HCT116 (cell line): ENCODE data around the gene TOP3B. TPM values are rescaled to one million over a fixed set of nuclear protein-coding genes. Genes with fewer than 3 reads are reported as not detected.

Experiments
- ATAC-seq: fragments of 200-7000 bp; cut with Tn5 transposase; 2 replicates; pipeline ENCODE4 v1.9.1; 2020; ENCODE audit warnings: mild to moderate bottlenecking, moderate library complexity
- BruUV-seq: library from RNA; stranded (reverse); fragments of 400-500 nt; replicated peaks from 2 replicates; lab custom pipeline; 2021; lab: Mats Ljungman, UMichigan
- CTCF ChIA-PET: fragments of 300-600 bp; sonication (Branson Sonifier 250); formaldehyde crosslinking; loops from one replicate; lab custom pipeline; 2021; ENCODE audit warnings: antibody characterized with exemption; lab: Charles Lee
- POLR2A ChIA-PET: fragments of 300-600, 350-600 bp; sonication (Branson Sonifier 250); formaldehyde crosslinking; loops from one replicate; lab custom pipeline; 2021; ENCODE audit warnings: antibody characterized with exemption; lab: Charles Lee
- RAD21 ChIA-PET, 2 experiments: fragments of 300-600 bp; sonication (Branson Sonifier 250); formaldehyde crosslinking; loops; one replicate each; lab custom pipeline; 2023; ENCODE audit warnings: low total read pairs in 2 of 2; ENCODE audit not compliant: uncharacterized antibody in 2 of 2, unreplicated experiment in 2 of 2, low non-redundant PET in 1 of 2; lab: Charles Lee
- DNase-seq: peaks from one replicate; pipeline ENCODE4 v3.0.0-alpha.2; 2010; ENCODE audit warnings: low read depth, low spot score
- H2AFZ ChIP-seq: fragments of 200-600 bp; shearing (Covaris generic), sonication (generic); 2 replicates; pipeline ENCODE4 v1.6.1; 2017; ENCODE audit warnings: low read depth, mixed run types, mixed read lengths, antibody characterized with exemption, low read length; ENCODE audit not compliant: poor library complexity, severe bottlenecking
- H3K27ac ChIP-seq: 2 replicates; pipeline ENCODE4 v1.5.1; 2012; ENCODE audit warnings: low read depth, low read length
- H3K27me3 ChIP-seq: fragments of 200-600 bp; sonication (generic); 2 replicates; pipeline ENCODE4 v1.6.1; 2016; ENCODE audit warnings: mixed run types, low read length, mixed read lengths; ENCODE audit not compliant: insufficient read depth
- H3K36me3 ChIP-seq, 2 experiments: fragments of 200-500 bp in 1 of 2; fragments of 200-600 bp in 1 of 2; sonication (Bioruptor generic) in 1 of 2; sonication (generic) in 1 of 2; 2 replicates each; pipeline versions ENCODE4 v1.5.1 to v1.6.1; 2014 to 2016; ENCODE audit warnings: low read length in 2 of 2, inconsistent platforms in 1 of 2, mixed read lengths in 1 of 2, mixed run types in 1 of 2; ENCODE audit not compliant: insufficient read depth in 2 of 2, control insufficient read depth in 1 of 2
- H3K4me1 ChIP-seq, 2 experiments: fragments of 200-600 bp in 1 of 2; sonication (generic) in 1 of 2; 2 replicates each; pipeline versions ENCODE4 v1.5.1 to v1.6.1; 2012 to 2017; ENCODE audit warnings: low read length in 2 of 2, inconsistent platforms in 1 of 2, mild to moderate bottlenecking in 1 of 2, mixed read lengths in 1 of 2, mixed run types in 1 of 2, moderate library complexity in 1 of 2; ENCODE audit not compliant: insufficient read depth in 2 of 2, control insufficient read depth in 1 of 2
- H3K4me2 ChIP-seq: fragments of 200-600 bp; sonication (generic); 2 replicates; pipeline ENCODE4 v1.6.1; 2017; ENCODE audit warnings: mixed run types, low read length, mixed read lengths
- H3K4me3 ChIP-seq, 2 experiments: fragments of 200-600 bp in 1 of 2; sonication (generic) in 1 of 2; replicated peaks in 1 of 2; 2 replicates each; pipeline ENCODE4 v1.5.1; 2011 to 2016; ENCODE audit warnings: low read length in 2 of 2, control low read depth in 1 of 2, low read depth in 1 of 2, mild to moderate bottlenecking in 1 of 2, mixed read lengths in 1 of 2, mixed run types in 1 of 2
- H3K79me2 ChIP-seq: fragments of 200-600 bp; sonication (generic); 2 replicates; pipeline ENCODE4 v1.6.1; 2017; ENCODE audit warnings: mild to moderate bottlenecking, mixed run types, low read length, moderate library complexity, mixed read lengths; ENCODE audit not compliant: insufficient read depth
- H3K9ac ChIP-seq: fragments of 200-600 bp; sonication (generic); 2 replicates; pipeline ENCODE4 v1.6.1; 2016; ENCODE audit warnings: low read length, mixed read lengths
- H3K9me2 ChIP-seq: fragments of 200-600 bp; sonication (generic), shearing (Covaris generic); 2 replicates; pipeline ENCODE4 v1.6.1; 2017; ENCODE audit warnings: mixed run types, mild to moderate bottlenecking, moderate library complexity; ENCODE audit not compliant: insufficient read depth
- H3K9me3 ChIP-seq, 2 experiments: fragments of 200-500 bp in 1 of 2; fragments of 200-600 bp in 1 of 2; sonication (Bioruptor generic) in 1 of 2; sonication (generic) in 1 of 2; 2 replicates each; pipeline ENCODE4 v1.6.1; 2014 to 2017; ENCODE audit warnings: low read length in 2 of 2, mixed read lengths in 2 of 2, inconsistent platforms in 1 of 2, low read depth in 1 of 2, mild to moderate bottlenecking in 1 of 2, mixed run types in 1 of 2, moderate library complexity in 1 of 2; ENCODE audit not compliant: control insufficient read depth in 1 of 2, insufficient read depth in 1 of 2
- H4K20me1 ChIP-seq: fragments of 200-600 bp; sonication (generic), shearing (Covaris generic); 2 replicates; pipeline ENCODE4 v1.6.1; 2017; ENCODE audit warnings: mixed run types, mild to moderate bottlenecking, moderate library complexity; ENCODE audit not compliant: insufficient read depth
- CEBPB ChIP-seq: IDR thresholded peaks from 2 replicates; pipeline ENCODE4 v1.6.1; 2012; ENCODE audit warnings: low read depth
- ELF1 ChIP-seq: IDR thresholded peaks from 2 replicates; pipeline ENCODE4 v1.6.1; 2012; ENCODE audit warnings: low read depth, borderline replicate concordance
- EZH2 ChIP-seq: fragments of 200-600 bp; sonication (generic); IDR thresholded peaks from 2 replicates; pipeline ENCODE4 v1.6.1; 2017; ENCODE audit warnings: antibody characterized with exemption, mixed run types
- FOSL1 ChIP-seq: IDR thresholded peaks from 2 replicates; pipeline ENCODE4 v1.6.1; 2012; ENCODE audit warnings: low read depth
- YY1 ChIP-seq: IDR thresholded peaks from 2 replicates; pipeline ENCODE4 v1.6.1; 2011; ENCODE audit warnings: low read length, low read depth, moderate library complexity, mild to moderate bottlenecking; ENCODE audit not compliant: insufficient replicate concordance; ENCODE audit errors: extremely low read depth
- intact Hi-C: fragments of 100-400 bp; cut with micrococcal nuclease; formaldehyde crosslinking; loops from 2 replicates; pipeline ENCODE4 v1.10.0; 2022
- total RNA-seq: library from RNA; stranded (reverse); gene quantifications from one replicate; pipeline ENCODE4 v1.2.1, GENCODE V29; 2021; ENCODE audit not compliant: unreplicated experiment
- TF ChIP-seq, protein P1 (sequence below): IDR thresholded peaks from 2 replicates; pipeline ENCODE4 v1.6.1; 2012; ENCODE audit warnings: low read depth
- TF ChIP-seq, protein P2 (sequence below): IDR thresholded peaks from 2 replicates; pipeline ENCODE4 v1.6.1; 2012

Gene TOP3B
- total RNA-seq, 1 experiment from 2014 or later = 50.1 TPM

DNA sequence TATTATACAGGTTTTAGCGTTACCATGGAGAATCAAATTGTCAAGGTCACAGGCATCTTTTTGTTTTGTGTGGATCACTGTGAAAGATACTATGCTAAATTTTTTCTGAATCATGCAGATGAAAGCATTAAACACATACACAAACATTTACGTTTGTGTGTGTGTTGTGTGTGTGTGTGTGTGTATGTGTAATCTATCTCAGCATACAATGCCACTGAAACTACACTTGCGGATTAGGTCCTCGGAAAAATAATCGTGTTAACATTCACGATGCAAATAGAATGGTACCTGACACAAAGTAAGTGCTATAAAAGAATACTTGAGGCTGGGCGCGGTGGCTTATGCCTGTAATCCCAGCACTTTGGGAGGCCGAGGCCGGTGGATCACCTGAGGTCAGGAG, 41.9 kb upstream of the TOP3B start:
- H3K9ac ChIP-seq = no peak overlapping the region
- ChIA-PET CTCF (no interaction called here), RAD21 (no interaction called here), POLR2A (no interaction called here)
- H3K79me2 ChIP-seq = no peaks in the 10 kb centered on the region
- H3K27ac ChIP-seq = no peak overlapping the region
- no peaks in the 10 kb centered on the region for H4K20me1 ChIP-seq
- no peak overlapping the region for H3K4me2 ChIP-seq
- no peaks in the 10 kb centered on the region for H3K9me2 ChIP-seq
- H3K4me1 ChIP-seq = no peaks in the 10 kb centered on the region
- TF ChIP-seq ELF1 (no peak), CEBPB (no peak), FOSL1 (no peak), EZH2 (no peak), YY1 (no peak)
- TF ChIP-seq, protein P1, sequence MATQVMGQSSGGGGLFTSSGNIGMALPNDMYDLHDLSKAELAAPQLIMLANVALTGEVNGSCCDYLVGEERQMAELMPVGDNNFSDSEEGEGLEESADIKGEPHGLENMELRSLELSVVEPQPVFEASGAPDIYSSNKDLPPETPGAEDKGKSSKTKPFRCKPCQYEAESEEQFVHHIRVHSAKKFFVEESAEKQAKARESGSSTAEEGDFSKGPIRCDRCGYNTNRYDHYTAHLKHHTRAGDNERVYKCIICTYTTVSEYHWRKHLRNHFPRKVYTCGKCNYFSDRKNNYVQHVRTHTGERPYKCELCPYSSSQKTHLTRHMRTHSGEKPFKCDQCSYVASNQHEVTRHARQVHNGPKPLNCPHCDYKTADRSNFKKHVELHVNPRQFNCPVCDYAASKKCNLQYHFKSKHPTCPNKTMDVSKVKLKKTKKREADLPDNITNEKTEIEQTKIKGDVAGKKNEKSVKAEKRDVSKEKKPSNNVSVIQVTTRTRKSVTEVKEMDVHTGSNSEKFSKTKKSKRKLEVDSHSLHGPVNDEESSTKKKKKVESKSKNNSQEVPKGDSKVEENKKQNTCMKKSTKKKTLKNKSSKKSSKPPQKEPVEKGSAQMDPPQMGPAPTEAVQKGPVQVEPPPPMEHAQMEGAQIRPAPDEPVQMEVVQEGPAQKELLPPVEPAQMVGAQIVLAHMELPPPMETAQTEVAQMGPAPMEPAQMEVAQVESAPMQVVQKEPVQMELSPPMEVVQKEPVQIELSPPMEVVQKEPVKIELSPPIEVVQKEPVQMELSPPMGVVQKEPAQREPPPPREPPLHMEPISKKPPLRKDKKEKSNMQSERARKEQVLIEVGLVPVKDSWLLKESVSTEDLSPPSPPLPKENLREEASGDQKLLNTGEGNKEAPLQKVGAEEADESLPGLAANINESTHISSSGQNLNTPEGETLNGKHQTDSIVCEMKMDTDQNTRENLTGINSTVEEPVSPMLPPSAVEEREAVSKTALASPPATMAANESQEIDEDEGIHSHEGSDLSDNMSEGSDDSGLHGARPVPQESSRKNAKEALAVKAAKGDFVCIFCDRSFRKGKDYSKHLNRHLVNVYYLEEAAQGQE = no peak
- TF ChIP-seq, protein P2, sequence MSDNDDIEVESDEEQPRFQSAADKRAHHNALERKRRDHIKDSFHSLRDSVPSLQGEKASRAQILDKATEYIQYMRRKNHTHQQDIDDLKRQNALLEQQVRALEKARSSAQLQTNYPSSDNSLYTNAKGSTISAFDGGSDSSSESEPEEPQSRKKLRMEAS = no peak
- H3K9me3 ChIP-seq = no peaks in the 10 kb centered on the region
- no peaks in the 10 kb centered on the region for H3K27me3 ChIP-seq
- no TSS peak for BruUV-seq
- DNase-seq (no peak), ATAC-seq (no peak)
- H3K36me3 ChIP-seq = no peaks in the 10 kb centered on the region
- intact Hi-C loops = no loop called here
- H3K4me3 ChIP-seq = no peak overlapping the region
- no peak overlapping the region for H2AFZ ChIP-seq
